HG03108 (cell line): ENCODE measurements around the gene TRAT1.

Experiments used
- ATAC-seq: cut with Tn5 transposase; IDR thresholded peaks from one replicate; pipeline ENCODE4 v1.9.1; 2021; ENCODE audit warnings: moderate library complexity; ENCODE audit not compliant: unreplicated experiment

The TRAT1 gene

GRCh38 chr3:108849075-108849474 is 26.5 kb downstream of the TRAT1 start:
- ATAC-seq: no peak

- ATAC-seq: no peak
These were observed 38.8 kb downstream of the TRAT1 start for GRCh38 chr3:108861401-108861800.

- no peak for ATAC-seq
These were observed 40.5 kb downstream of the TRAT1 start for GRCh38 chr3:108862865-108863798.

DNA sequence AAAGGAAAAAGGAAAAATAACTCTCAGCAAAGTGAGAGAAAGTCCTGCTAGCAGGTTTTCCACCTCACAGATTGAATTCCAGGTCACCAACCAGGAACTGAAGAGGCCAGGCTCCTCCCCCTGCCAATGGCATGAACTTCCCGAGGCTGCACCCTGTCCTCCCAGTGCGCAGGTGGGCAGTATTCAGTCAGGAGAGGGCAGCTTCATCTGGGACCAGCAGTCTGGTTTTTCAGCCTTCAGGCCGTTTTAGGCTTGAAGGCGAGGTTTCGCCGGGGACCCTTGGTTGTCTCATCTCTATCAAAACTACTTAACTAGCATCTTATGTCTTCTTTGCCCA is 41.2 kb downstream of the TRAT1 start:
- no peak for ATAC-seq

DNA sequence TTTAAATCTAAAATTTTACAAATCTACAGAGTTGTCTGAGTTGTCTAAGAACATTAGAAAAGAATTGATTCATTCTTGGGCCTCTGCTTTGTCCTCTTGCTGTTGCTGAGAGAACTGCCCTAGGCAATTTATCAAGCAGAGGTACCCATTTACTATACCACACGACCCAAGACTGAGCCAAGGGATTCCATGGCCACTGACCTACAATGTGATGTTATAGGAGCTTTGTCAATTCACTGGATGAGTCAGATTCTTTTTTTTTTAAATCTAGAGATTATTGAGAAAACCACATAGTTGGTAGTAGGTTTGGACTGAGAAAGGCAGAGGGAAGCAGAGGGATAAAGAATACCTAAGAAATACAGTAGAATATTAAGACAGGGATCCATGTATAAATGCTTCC is 55.3 kb downstream of the TRAT1 start:
- no peak for ATAC-seq

- ATAC-seq: no peak
These were observed 57.3 kb downstream of the TRAT1 start for GRCh38 chr3:108879915-108880314.

DNA sequence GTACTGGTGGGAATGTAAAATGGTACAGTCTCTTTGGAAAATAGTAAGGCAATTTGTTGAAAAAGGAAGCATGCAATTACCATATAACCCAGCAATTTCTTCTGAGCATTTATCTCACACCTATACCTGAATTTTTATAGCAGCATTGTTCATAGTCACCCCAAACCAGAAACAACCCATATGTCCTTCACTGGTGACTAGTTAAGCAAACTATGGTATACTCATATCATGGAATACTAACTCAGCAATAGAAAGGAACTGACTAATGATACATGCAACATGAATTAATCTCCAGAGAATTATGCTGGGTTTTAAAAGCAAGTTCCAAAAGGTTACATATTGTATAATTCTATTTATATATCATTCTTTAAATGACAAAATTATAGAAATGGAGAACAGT is 60.2 kb downstream of the TRAT1 start:
- ATAC-seq: no peak

DNA sequence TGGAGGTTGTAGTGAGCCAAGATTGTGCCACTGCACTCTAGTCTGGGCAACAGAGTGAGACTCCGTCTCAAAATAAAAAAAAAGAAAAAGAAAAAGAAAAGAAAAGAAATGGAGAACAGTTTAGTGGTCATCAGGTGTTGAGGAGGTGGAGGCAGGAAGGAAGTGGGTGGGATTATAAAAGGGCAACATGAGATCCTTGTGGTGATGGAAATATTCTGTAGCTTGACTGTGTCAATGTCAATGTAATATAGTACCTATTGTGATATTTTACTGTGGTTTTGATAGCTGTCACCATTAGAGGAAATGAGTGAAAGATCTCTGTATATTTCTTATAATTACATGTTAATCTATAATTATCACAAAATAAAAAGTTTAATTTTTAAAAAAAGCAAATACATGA is 60.8 kb downstream of the TRAT1 start:
- no peak for ATAC-seq

GRCh38 chr3:108887121-108887520 is 64.5 kb downstream of the TRAT1 start:
- ATAC-seq: no peak

DNA sequence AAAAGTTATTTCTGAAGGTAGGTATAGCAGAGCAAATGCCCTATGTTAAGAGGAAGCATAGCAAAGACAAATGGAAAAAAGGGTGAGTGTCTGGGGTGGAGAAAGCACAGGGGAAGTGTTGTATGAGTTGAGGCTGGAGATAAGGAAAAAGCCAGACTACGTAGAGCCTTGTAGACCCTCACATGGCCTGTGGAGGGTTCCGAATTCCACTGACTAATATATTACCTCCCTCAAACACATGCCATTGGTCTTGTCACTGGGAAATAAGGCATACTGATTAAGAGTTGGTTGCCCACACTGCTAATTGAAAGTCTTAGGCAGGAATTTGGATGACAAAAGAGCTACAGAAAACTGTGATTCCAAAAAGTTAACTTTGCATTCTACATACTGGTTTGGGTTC is 65.2 kb downstream of the TRAT1 start:
- no peak for ATAC-seq

GRCh38 chr3:108891833-108892232 is 69.2 kb downstream of the TRAT1 start:
- ATAC-seq: no peak

- ATAC-seq: no peak
These were observed 72.4 kb downstream of the TRAT1 start for GRCh38 chr3:108894981-108895380.

GRCh38 chr3:108897883-108898282 is 75.3 kb downstream of the TRAT1 start:
- no peak for ATAC-seq

- no peak for ATAC-seq
These were observed 76.9 kb downstream of the TRAT1 start for GRCh38 chr3:108899530-108899929.
